Effector CD4-positive, alpha-beta T cell (primary cell): ENCODE results near the gene TLR9.
A peak's percentile ranks its signal among the peaks of the same experiment; 100 is the strongest.

Experiments used
- DNase-seq: peaks from one replicate; pipeline ENCODE4 v3.0.0-alpha.2; 2020

TLR9 gene

GRCh38 chr3:52215351-52215750 is 10.1 kb downstream of the TLR9 start:
- DNase-seq = no peak

- no peak for DNase-seq
Observed at GRCh38 chr3:52213901-52214300, 11.5 kb downstream of the TLR9 start.

- DNase-seq = no peak
Observed at GRCh38 chr3:52213005-52213404, 12.4 kb downstream of the TLR9 start.

GRCh38 chr3:52211268-52211891 is 14.1 kb downstream of the TLR9 start:
- no peak for DNase-seq

DNA sequence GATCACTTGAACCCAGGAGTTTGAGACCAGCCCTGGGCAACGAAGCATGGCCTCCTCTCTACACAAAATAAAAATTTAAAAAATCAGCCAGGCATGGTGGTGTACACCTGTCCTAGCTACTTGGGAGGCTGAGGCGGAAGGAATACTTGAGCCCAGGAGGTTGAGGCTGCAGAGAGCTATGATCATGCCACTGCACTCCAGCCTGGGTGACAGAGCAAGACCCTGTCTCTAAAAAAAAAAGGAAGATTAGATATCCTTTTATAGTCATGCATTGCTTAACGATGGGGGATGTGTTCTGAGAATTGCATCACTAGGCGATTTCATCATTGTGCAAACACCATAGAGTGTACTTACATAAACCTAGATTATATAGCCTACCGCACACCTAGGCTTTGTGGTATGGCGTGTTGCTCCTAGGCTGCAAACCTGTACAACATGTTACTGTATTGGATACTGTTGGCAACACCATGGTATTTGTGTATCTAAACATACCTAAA is 14.8 kb downstream of the TLR9 start:
- DNase-seq = no peak

GRCh38 chr3:52210037-52210436 is 15.4 kb downstream of the TLR9 start:
- DNase-seq = no peak

GRCh38 chr3:52208556-52208955 is 16.9 kb downstream of the TLR9 start:
- no peak for DNase-seq

GRCh38 chr3:52205727-52206372 is 19.6 kb downstream of the TLR9 start:
- DNase-seq = no peak

- no peak for DNase-seq
Observed at GRCh38 chr3:52204337-52205073, 20.9 kb downstream of the TLR9 start.

DNA sequence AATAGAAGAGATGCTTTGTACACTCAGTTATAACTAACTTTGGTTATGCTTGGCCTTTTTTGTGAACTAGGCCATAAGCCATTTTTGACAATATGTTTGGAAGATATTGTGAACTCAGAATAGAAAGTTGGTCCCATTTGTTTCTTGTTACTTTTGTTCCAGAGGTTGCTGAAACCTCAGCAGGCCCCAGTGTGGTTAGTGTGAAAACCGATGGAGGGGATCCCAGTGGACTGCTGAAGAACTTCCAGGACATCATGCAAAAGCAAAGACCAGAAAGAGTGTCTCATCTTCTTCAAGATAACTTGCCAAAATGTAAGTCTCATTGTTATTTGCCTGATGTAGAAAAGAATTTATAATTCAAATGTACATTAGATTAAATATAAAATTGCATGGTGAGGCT is 21.7 kb downstream of the TLR9 start:
- no peak for DNase-seq

DNA sequence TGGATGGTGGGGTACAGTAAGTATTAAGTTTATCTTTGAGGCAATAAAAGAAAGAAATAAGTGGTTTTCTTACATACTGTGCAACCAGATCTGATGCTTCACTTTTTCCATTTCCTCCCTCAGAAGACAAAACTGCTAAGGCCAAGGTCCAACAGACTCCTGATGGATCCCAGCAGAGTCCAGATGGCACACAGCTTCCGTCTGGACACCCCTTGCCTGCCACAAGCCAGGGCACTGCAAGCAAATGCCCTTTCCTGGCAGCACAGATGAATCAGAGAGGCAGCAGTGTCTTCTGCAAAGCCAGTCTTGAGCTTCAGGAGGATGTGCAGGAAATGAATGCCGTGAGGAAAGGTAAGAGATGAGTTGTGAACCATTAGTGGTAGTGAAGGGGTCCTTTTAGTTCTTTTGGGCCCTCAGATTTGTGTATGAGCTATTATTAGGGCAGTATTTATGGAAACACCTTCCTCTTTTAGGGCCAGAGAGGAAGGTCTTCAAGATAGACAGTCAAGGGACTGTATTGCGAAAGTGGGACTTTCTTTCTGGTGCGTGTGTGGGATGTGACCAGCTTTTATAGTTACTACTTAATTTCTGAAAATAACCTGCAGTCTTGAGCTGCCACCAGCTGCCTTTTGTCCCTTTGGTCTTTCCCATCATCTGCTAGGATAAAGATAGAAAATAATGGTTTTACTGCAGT is 22.9 kb downstream of the TLR9 start:
- DNase-seq = no peak

- DNase-seq = no peak
Observed at GRCh38 chr3:52200981-52201679, 24.3 kb downstream of the TLR9 start.

- DNase-seq = no peak
Observed at GRCh38 chr3:52198643-52199608, 26.5 kb downstream of the TLR9 start.

DNA sequence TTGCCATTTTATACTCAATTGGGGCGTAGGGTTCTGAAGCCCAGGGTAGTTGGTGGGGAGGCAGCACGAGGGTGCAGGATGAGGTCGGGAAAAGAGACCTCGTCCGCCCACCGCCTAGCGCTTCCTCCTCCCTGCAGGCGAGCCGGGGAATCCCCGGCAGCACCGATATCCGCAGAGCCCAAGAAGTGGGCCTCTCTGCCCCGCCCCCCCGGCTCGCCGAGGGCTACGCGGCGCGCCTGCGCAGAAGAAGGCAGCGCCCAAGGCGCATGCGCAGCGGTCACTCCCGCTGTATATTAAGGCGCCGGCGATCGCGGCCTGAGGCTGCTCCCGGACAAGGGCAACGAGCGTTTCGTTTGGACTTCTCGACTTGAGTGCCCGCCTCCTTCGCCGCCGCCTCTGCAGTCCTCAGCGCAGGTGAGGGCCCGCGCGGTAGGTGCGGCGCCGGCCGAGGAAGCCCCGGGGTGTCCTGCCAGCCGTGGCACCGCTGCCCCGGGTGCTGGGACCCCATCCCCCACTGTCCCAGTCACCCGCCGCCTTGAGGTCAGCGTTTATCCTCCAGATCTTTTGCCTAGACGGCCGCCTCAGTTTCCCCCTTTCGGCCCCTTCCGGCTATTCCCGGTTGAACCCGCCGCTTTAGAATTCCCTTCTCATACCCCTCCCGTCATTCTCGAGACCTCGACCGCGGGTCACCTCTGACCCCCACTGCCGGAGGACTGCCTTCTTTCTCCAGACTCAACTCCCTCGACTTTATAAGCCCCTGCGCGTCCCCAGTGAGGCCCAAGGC is 27.4 kb downstream of the TLR9 start, which contains the start of gene ALAS1:
Gene ALAS1, plus strand, starts transcription at position 319 of the 784 bp plus-strand sequence. CDS start 1,082 bp downstream, outside the sequence.
- DNase-seq = peak; percentile 92

- no peak for DNase-seq
Observed at GRCh38 chr3:52197499-52197841, 28.0 kb downstream of the TLR9 start.

DNA sequence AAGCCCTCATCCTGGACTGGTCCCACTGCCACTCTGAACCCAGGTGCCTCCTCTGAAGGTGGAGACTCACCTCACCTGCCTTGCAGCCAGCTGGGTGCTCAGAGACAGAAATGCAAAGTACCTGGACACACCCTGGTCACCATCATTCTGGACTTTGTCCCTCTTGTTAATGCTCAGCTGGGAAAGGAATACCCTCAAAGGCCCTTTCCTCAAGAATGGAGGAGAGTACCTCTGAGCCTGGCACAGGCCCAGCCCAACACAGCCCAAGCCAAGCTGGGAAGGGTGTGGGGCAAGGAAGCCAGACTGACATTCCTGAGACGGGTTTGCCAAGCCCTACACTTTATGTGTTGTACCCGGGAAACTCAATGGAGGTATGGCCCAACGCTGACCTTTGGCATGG is 28.5 kb downstream of the TLR9 start:
- DNase-seq = no peak

DNA sequence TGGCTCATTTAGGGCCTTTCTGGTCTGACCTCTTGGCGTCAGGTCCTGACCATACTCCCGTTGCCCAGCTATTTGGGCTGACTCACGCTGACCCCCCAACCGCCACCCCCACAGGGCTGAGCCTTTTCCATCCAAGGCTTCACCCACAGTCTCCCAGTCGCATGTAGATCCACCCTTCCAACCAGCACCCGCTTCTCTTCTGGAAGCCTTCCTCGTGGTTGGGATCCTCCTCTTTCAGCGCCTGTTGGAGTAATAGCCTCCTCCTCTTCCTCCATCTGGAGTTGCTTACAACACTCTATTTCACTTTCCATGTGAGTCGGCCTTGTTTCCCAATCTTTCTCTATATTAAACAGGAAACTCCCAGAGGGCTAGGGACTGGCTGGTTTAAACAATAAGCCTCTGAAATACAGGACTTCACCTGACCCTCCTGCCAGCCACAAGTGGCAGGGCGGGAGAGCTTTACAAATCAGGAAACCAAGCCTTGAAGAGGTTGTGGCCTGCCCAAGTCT is 29.6 kb downstream of the TLR9 start:
- no peak for DNase-seq

GRCh38 chr3:52195291-52195597 is 30.2 kb downstream of the TLR9 start:
- no peak for DNase-seq

GRCh38 chr3:52194485-52195290 is 30.8 kb downstream of the TLR9 start:
- no peak for DNase-seq

DNA sequence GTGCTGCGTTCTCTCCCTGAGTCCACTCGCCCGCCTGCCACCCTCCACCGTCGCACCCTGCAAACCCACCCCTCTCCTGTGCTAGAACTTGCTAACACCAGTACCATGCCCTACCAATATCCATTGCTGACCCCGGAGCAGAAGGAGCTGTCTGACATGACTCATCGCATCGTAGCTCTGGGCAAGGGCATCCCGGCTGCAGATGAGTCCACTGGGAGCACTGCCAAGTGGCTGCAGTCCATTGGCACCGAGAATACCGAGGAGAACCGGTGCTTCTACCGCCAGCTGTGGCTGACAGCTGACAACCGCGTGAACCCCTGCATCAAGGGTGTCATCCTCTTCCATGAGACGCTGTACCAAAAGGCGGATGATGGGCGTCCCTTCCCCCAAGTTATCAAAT is 32.4 kb downstream of the TLR9 start:
- no peak for DNase-seq
